GM21529 (cell line): ENCODE measurements around the gene PVRIG.
"Not testable (repeated sequence)": the region's sequence is repeated elsewhere in the genome, so short reads cannot be mapped to it uniquely, and the experiment has no call there.

ENCODE experiments used
- ATAC-seq: cut with Tn5 transposase; IDR thresholded peaks from one replicate; pipeline ENCODE4 v1.9.1; 2021; ENCODE audit not compliant: unreplicated experiment

The PVRIG gene

GRCh38 chr7:100224891-100225290 lies 5.1 kb downstream of the PVRIG start:
- not testable (repeated sequence) for ATAC-seq

- not testable (repeated sequence) for ATAC-seq
These were observed 15.0 kb downstream of the PVRIG start for GRCh38 chr7:100234660-100235317.

- not testable (repeated sequence) for ATAC-seq
These were observed 20.2 kb downstream of the PVRIG start for GRCh38 chr7:100239975-100240374.

GRCh38 chr7:100243385-100243784 lies 23.6 kb downstream of the PVRIG start:
- ATAC-seq, result peak; percentile 77

GRCh38 chr7:100244988-100245605 lies 25.3 kb downstream of the PVRIG start:
- not testable (repeated sequence) for ATAC-seq

GRCh38 chr7:100246121-100246864 lies 26.5 kb downstream of the PVRIG start:
- not testable (repeated sequence) for ATAC-seq

- not testable (repeated sequence) for ATAC-seq
These were observed 27.1 kb downstream of the PVRIG start for GRCh38 chr7:100246865-100247137.

- no peak for ATAC-seq
These were observed 27.5 kb downstream of the PVRIG start for GRCh38 chr7:100247152-100247757.

- no peak for ATAC-seq
These were observed 28.7 kb downstream of the PVRIG start for GRCh38 chr7:100248483-100248882.

- no peak for ATAC-seq
These were observed 37.3 kb downstream of the PVRIG start for GRCh38 chr7:100257017-100257416.

- ATAC-seq, result not testable (repeated sequence)
These were observed 40.2 kb downstream of the PVRIG start for GRCh38 chr7:100259984-100260383.

GRCh38 chr7:100262896-100263295 lies 43.1 kb downstream of the PVRIG start:
- not testable (repeated sequence) for ATAC-seq

- not testable (repeated sequence) for ATAC-seq
These were observed 44.5 kb downstream of the PVRIG start for GRCh38 chr7:100264223-100264622.

- not testable (repeated sequence) for ATAC-seq
These were observed 45.0 kb downstream of the PVRIG start for GRCh38 chr7:100264669-100265165.

GRCh38 chr7:100265851-100266250 lies 46.1 kb downstream of the PVRIG start:
- not testable (repeated sequence) for ATAC-seq

- ATAC-seq, result no peak
These were observed 47.0 kb downstream of the PVRIG start for GRCh38 chr7:100266576-100267354.

GRCh38 chr7:100267648-100268047 lies 47.9 kb downstream of the PVRIG start:
- no peak for ATAC-seq

GRCh38 chr7:100268882-100269281 lies 49.1 kb downstream of the PVRIG start:
- not testable (repeated sequence) for ATAC-seq

GRCh38 chr7:100269306-100270045 lies 49.7 kb downstream of the PVRIG start:
- ATAC-seq, result not testable (repeated sequence)
